Type B pancreatic cell (in vitro differentiated cells): ENCODE data around the gene TSSK1B. TPM values are rescaled to one million over a fixed set of nuclear protein-coding genes. Genes with fewer than 3 reads are reported as not detected.

Experiments
- DNase-seq: peaks from one replicate; pipeline ENCODE4 v3.0.0; 2021; ENCODE audit warnings: mixed read lengths; ENCODE audit not compliant: unreplicated experiment; ENCODE audit errors: extremely low spot score
- H3K27ac Mint-ChIP-seq: 2 replicates; pipeline ENCODE4 v1.8.0; 2021; ENCODE audit warnings: mild to moderate bottlenecking, mixed read lengths
- H3K27me3 Mint-ChIP-seq: 2 replicates; pipeline ENCODE4 v1.8.0; 2021; ENCODE audit warnings: mixed read lengths
- H3K36me3 Mint-ChIP-seq: 2 replicates; pipeline ENCODE4 v1.8.0; 2021; ENCODE audit warnings: mixed read lengths
- H3K4me1 Mint-ChIP-seq: one replicate; pipeline ENCODE4 v1.8.0; 2021; ENCODE audit warnings: mixed read lengths; ENCODE audit not compliant: unreplicated experiment
- H3K4me3 Mint-ChIP-seq: 2 replicates; pipeline ENCODE4 v1.8.0; 2021; ENCODE audit warnings: mild to moderate bottlenecking, mixed read lengths
- H3K9me3 Mint-ChIP-seq: 2 replicates; pipeline ENCODE4 v1.8.0; 2021; ENCODE audit warnings: mixed read lengths
- CTCF ChIP-seq: fragments of 200-600 bp; sonication (generic); conservative IDR thresholded peaks from 2 replicates; pipeline ENCODE4 v1.5.0; 2021; ENCODE audit warnings: antibody characterized with exemption, mild to moderate bottlenecking
- total RNA-seq: library from RNA; stranded (reverse); gene quantifications from 2 replicates; pipeline ENCODE4 v1.2.1, GENCODE V29; 2021; ENCODE audit warnings: low replicate concordance

TSSK1B gene
- total RNA-seq, 1 donor from 2014 or later, result 0.24 TPM

GRCh38 chr5:113446358-113446927 is 11.7 kb upstream of the TSSK1B start:
- no peak for DNase-seq
- no peak overlapping the region for H3K27ac Mint-ChIP-seq
- peaks cover 15% of the 10 kb centered on the region for H3K9me3 Mint-ChIP-seq
- TF ChIP-seq CTCF, result no peak
- no peaks in the 10 kb centered on the region for H3K4me1 Mint-ChIP-seq
- H3K4me3 Mint-ChIP-seq, result no peak overlapping the region
- no peaks in the 10 kb centered on the region for H3K36me3 Mint-ChIP-seq
- no peaks in the 10 kb centered on the region for H3K27me3 Mint-ChIP-seq

GRCh38 chr5:113437111-113437510 is 2.3 kb upstream of the TSSK1B start:
- Mint-ChIP-seq H3K27me3 (no peaks in the 10 kb centered on the region), H3K27ac (no peak overlapping the region), H3K36me3 (no peaks in the 10 kb centered on the region), H3K4me1 (no peaks in the 10 kb centered on the region), H3K4me3 (no peak overlapping the region), H3K9me3 (no peaks in the 10 kb centered on the region)
- TF ChIP-seq CTCF, result no peak
- DNase-seq, result no peak

GRCh38 chr5:113435575-113435974 is 786 bp upstream of the TSSK1B start:
- no peak overlapping the region for H3K27ac Mint-ChIP-seq
- H3K27me3 Mint-ChIP-seq, result no peaks in the 10 kb centered on the region
- H3K9me3 Mint-ChIP-seq, result no peaks in the 10 kb centered on the region

GRCh38 chr5:113433862-113434612 is 752 bp downstream of the TSSK1B start:
- no peaks in the 10 kb centered on the region for H3K4me1 Mint-ChIP-seq
- H3K36me3 Mint-ChIP-seq, result no peaks in the 10 kb centered on the region
- no peak for TF ChIP-seq CTCF
- DNase-seq, result no peak
- no peaks in the 10 kb centered on the region for H3K27me3 Mint-ChIP-seq
- H3K27ac Mint-ChIP-seq, result no peak overlapping the region
- no peak overlapping the region for H3K4me3 Mint-ChIP-seq
- no peaks in the 10 kb centered on the region for H3K9me3 Mint-ChIP-seq

More at GRCh38 chr5:113435575-113435974, 786 bp upstream of the TSSK1B start:
- no peaks in the 10 kb centered on the region for H3K36me3 Mint-ChIP-seq
- DNase-seq, result no peak
- no peak for TF ChIP-seq CTCF
- H3K4me3 Mint-ChIP-seq, result no peak overlapping the region
- no peaks in the 10 kb centered on the region for H3K4me1 Mint-ChIP-seq

GRCh38 chr5:113433071-113433470 is 1.7 kb downstream of the TSSK1B start:
- H3K27ac Mint-ChIP-seq, result no peak overlapping the region
- no peaks in the 10 kb centered on the region for H3K9me3 Mint-ChIP-seq
- H3K4me1 Mint-ChIP-seq, result no peaks in the 10 kb centered on the region
- TF ChIP-seq CTCF, result no peak
- no peaks in the 10 kb centered on the region for H3K36me3 Mint-ChIP-seq
- no peaks in the 10 kb centered on the region for H3K27me3 Mint-ChIP-seq
- no peak for DNase-seq
- H3K4me3 Mint-ChIP-seq, result no peak overlapping the region
